Skin epidermis (tissue), 12 donors: Measurements from ENCODE around the gene GNAZ.

ENCODE experiments used
- H3K27ac ChIP-seq, 21 experiments: fragments of 200-600 bp; sonication (generic) in 11 of 21; one replicate each; pipeline ENCODE4 v1.5.0; 2020; ENCODE audit warnings: mild to moderate bottlenecking in 3 of 21, inconsistent platforms in 2 of 21, moderate library complexity in 2 of 21
- H3K4me3 ChIP-seq, 7 experiments: fragments of 200-600 bp; sonication (generic) in 2 of 7; one replicate each; pipeline ENCODE4 v1.5.0; 2020; ENCODE audit warnings: inconsistent platforms in 2 of 7, mild to moderate bottlenecking in 2 of 7, moderate library complexity in 1 of 7

Gene GNAZ

GRCh38 chr22:23073526-23074229 lies 3.4 kb downstream of the GNAZ start:
- Histone ChIP-seq H3K4me3 (no peak overlapping the region), H3K27ac (no peak overlapping the region)

- H3K4me3 ChIP-seq = no peak overlapping the region
- no peak overlapping the region for H3K27ac ChIP-seq
Observed at GRCh38 chr22:23074451-23074850, 4.1 kb downstream of the GNAZ start.

- Histone ChIP-seq H3K27ac (no peak overlapping the region), H3K4me3 (no peak overlapping the region)
Observed at GRCh38 chr22:23075050-23075449, 4.7 kb downstream of the GNAZ start.

GRCh38 chr22:23075525-23076216 lies 5.4 kb downstream of the GNAZ start:
- Histone ChIP-seq H3K4me3 (no peak overlapping the region), H3K27ac (no peak overlapping the region)

- no peak overlapping the region for H3K27ac ChIP-seq
- H3K4me3 ChIP-seq = no peak overlapping the region
Observed at GRCh38 chr22:23076896-23077572, 6.7 kb downstream of the GNAZ start.

GRCh38 chr22:23077627-23078461 lies 7.5 kb downstream of the GNAZ start:
- Histone ChIP-seq H3K27ac (no peak overlapping the region), H3K4me3 (no peak overlapping the region)

- Histone ChIP-seq H3K4me3 (no peak overlapping the region), H3K27ac (no peak overlapping the region)
Observed at GRCh38 chr22:23078462-23078787, 8.1 kb downstream of the GNAZ start.

GRCh38 chr22:23079240-23079768 lies 9.0 kb downstream of the GNAZ start:
- H3K4me3 ChIP-seq = no peak overlapping the region
- no peak overlapping the region for H3K27ac ChIP-seq

- Histone ChIP-seq H3K4me3 (no peak overlapping the region), H3K27ac (no peak overlapping the region)
Observed at GRCh38 chr22:23079814-23080521, 9.6 kb downstream of the GNAZ start.

- Histone ChIP-seq H3K27ac (no peak overlapping the region), H3K4me3 (no peak overlapping the region)
Observed at GRCh38 chr22:23080613-23081290, 10.4 kb downstream of the GNAZ start.

GRCh38 chr22:23082534-23083314 lies 12.4 kb downstream of the GNAZ start:
- Histone ChIP-seq H3K27ac (no peak overlapping the region), H3K4me3 (no peak overlapping the region)

- H3K4me3 ChIP-seq = no peak overlapping the region
- H3K27ac ChIP-seq = no peak overlapping the region
Observed at GRCh38 chr22:23083315-23084021, 13.1 kb downstream of the GNAZ start.

GRCh38 chr22:23084453-23085350 lies 14.4 kb downstream of the GNAZ start:
- no peak overlapping the region for H3K4me3 ChIP-seq
- H3K27ac ChIP-seq = no peak overlapping the region

- H3K4me3 ChIP-seq = no peak overlapping the region
- no peak overlapping the region for H3K27ac ChIP-seq
Observed at GRCh38 chr22:23085351-23085671, 15.0 kb downstream of the GNAZ start.

GRCh38 chr22:23085785-23086184 lies 15.5 kb downstream of the GNAZ start:
- H3K4me3 ChIP-seq = no peak overlapping the region
- H3K27ac ChIP-seq = no peak overlapping the region

- Histone ChIP-seq H3K27ac (no peak overlapping the region), H3K4me3 (no peak overlapping the region)
Observed at GRCh38 chr22:23086263-23086662, 15.9 kb downstream of the GNAZ start.

- H3K4me3 ChIP-seq = no peak overlapping the region
- no peak overlapping the region for H3K27ac ChIP-seq
Observed at GRCh38 chr22:23086787-23087186, 16.5 kb downstream of the GNAZ start.
